Cardiac ventricle fibroblast (primary cell): ENCODE data around the gene FCAMR. TPM values are rescaled to one million over a fixed set of nuclear protein-coding genes. Genes with fewer than 3 reads are reported as not detected.

Experiments used
- total RNA-seq: library from RNA; depleted of rRNA; stranded (reverse); fragments of >200 nt; gene quantifications from 2 replicates; pipeline ENCODE4 v1.2.3, GENCODE V29; 2015

The FCAMR gene
- total RNA-seq = not detected in 2 replicates

DNA sequence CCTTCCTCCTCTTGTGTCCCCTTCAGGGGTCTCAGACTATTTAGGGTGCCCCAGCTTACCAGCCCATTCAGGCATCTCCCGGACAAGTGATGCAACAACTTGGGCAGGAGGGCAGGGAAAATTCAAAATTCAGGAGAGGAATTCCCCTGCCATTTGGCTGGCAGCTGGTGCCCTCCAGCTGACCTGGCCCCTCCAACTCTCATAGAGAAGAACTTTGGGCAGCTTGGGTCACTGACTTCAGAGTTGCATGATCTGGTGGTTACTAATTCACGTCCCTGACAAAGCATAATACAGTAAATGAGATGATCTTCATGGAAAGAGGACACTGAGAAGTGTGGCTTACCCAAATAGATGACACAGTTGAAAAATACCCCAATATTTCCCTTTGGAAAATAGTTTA, at the start of gene FCAMR:
FCAMR (minus strand) TSS at position 15 of the 400 bp plus-strand sequence. CDS start 335 bp downstream, outside the sequence.

GRCh38 chr1:206946261-206946660, 24.0 kb downstream of the FCAMR start, which contains the start of gene PIGR:
Gene PIGR, minus strand, starts transcription at chr1:206946466. Its CDS starts 5,935 bp downstream, at chr1:206940531.

DNA sequence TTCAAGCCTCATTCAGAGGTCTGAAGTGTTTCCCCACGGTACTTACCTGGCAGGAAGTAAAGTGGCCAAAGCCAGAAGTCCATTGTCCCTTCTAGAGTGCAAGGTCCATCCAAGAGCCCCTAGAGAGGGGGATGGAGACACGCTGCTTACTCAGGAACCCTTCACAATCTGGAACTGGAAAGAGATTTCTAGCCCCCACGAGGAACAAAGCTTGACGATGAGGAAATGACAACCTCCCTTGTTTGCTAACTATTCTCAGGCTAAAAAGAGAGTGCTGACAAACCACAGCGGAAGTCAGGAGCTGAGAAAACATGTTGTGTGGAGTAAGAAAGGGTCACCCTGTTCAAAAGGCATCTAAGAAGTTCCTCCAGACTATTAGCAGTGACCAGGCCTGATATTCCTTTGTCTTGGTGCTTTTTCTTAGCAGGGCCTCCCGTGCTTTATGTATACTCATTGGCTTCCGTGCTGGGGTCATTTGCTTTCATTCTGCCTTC, 48.4 kb downstream of the FCAMR start, which contains the start of gene FCMR:
FCMR (minus strand) TSS at position 170 of the 494 bp plus-strand sequence; CDS start at position 83, 87 bp downstream.

Other genes starting within 250 kb of the FCAMR start
- gene IL19, start 199.7 kb downstream of the FCAMR start, total RNA-seq = not detected in 2 replicates
- not detected in 2 replicates for gene IL10, start 198.0 kb downstream of the FCAMR start, total RNA-seq
- gene IL20, start 104.8 kb downstream of the FCAMR start, total RNA-seq = not detected in 2 replicates
- gene IL24, start 73.0 kb downstream of the FCAMR start, total RNA-seq = 0.12 TPM in 1 of 2 replicates, not detected in the other
- 1.3 and 1.6 TPM in 2 replicates for gene FCMR, start 48.5 kb downstream of the FCAMR start, total RNA-seq
- not detected in 2 replicates for gene PIGR, start 24.0 kb downstream of the FCAMR start, total RNA-seq
- not detected in 2 replicates for gene C1orf116, start 62.3 kb upstream of the FCAMR start, total RNA-seq
- gene YOD1, start 80.7 kb upstream of the FCAMR start, total RNA-seq = 3.4 and 4.4 TPM in 2 replicates
- gene PFKFB2, start 82.8 kb upstream of the FCAMR start, total RNA-seq = 3.3 and 3.4 TPM in 2 replicates
- gene C4BPB, start 118.4 kb upstream of the FCAMR start, total RNA-seq = not detected in 2 replicates
- gene C4BPA, start 133.8 kb upstream of the FCAMR start, total RNA-seq = not detected in 2 replicates